Fibroblast of mammary gland (primary cell): ENCODE measurements around the gene TMEM156.

Source experiments
- DNase-seq: peaks from one replicate; pipeline ENCODE4 v3.0.0-alpha.2; 2010; ENCODE audit warnings: low read depth
- H3K4me3 ChIP-seq: 2 replicates; pipeline ENCODE4 v1.5.1; 2011; ENCODE audit warnings: low read depth, mild to moderate bottlenecking, low read length, moderate library complexity; ENCODE audit not compliant: control insufficient read depth
- TF ChIP-seq, protein P1 (sequence below): conservative IDR thresholded peaks from 2 replicates; pipeline ENCODE4 v1.5.1; 2011; ENCODE audit warnings: low read depth, low read length, inconsistent platforms; ENCODE audit not compliant: control insufficient read depth, insufficient read depth

The TMEM156 gene

GRCh38 chr4:39044956-39045826 is 13.0 kb upstream of the TMEM156 start:
- no peak for DNase-seq
- TF ChIP-seq, protein P1, sequence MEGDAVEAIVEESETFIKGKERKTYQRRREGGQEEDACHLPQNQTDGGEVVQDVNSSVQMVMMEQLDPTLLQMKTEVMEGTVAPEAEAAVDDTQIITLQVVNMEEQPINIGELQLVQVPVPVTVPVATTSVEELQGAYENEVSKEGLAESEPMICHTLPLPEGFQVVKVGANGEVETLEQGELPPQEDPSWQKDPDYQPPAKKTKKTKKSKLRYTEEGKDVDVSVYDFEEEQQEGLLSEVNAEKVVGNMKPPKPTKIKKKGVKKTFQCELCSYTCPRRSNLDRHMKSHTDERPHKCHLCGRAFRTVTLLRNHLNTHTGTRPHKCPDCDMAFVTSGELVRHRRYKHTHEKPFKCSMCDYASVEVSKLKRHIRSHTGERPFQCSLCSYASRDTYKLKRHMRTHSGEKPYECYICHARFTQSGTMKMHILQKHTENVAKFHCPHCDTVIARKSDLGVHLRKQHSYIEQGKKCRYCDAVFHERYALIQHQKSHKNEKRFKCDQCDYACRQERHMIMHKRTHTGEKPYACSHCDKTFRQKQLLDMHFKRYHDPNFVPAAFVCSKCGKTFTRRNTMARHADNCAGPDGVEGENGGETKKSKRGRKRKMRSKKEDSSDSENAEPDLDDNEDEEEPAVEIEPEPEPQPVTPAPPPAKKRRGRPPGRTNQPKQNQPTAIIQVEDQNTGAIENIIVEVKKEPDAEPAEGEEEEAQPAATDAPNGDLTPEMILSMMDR: no peak
- H3K4me3 ChIP-seq: peak overlapping the region; percentile 76

DNA sequence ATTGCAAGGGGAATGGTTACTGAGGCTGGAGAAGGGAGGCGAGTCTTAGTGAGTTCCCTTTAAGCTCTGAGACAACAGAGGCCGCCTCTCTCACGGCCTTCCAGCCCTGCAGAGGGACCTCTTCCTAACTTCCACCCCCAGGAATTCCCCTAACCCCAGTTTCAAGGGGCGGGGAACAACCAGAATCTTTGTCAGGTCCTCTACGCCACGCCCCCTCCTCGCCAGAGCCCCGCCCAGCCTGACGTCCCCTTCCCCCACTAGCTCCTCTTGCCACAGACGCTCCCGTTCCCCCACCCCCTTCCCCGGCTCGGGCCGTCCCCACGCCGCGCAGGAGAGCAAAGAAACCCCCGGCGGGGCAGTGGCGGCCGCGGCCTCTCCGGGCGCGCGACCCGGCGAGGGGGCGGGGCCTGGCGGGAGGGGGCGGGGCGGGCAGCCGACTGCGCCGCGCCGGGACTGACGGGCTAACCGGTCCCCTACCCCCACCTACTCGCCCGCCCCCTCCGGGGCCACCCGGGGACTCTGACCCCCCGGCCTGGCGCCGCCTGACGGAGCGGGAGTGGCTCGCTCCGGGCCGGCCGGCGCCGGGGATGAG is 12.3 kb upstream of the TMEM156 start:
- H3K4me3 ChIP-seq: peak overlapping the region; percentile 76
- peak; percentile 77 for DNase-seq
- TF ChIP-seq, protein P1: no peak

DNA sequence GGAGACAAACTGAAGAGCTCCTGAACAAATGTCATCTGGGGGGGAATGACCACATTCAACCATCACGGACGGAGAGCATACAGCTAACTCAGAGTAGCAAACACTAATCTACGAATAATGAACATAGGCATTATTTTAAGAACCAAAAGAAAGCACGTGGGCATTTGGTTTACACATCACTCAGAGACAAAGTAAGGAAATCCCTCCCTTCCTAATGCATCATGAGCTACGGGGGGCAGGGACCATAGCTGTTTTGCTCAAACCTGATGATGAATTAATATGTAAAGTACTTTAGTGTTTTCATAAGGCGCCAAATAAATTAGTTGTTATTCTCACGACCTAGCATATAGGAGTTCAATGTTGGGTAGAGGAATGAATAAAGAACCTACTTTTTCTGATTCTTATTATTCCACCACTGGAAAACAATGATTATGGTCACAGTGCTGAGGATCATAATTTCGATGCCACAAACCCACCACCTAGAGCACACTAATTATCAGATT is 11.7 kb upstream of the TMEM156 start:
- DNase-seq: peak; percentile 33
- H3K4me3 ChIP-seq: peak overlapping the region; percentile 76
- TF ChIP-seq, protein P1: no peak

DNA sequence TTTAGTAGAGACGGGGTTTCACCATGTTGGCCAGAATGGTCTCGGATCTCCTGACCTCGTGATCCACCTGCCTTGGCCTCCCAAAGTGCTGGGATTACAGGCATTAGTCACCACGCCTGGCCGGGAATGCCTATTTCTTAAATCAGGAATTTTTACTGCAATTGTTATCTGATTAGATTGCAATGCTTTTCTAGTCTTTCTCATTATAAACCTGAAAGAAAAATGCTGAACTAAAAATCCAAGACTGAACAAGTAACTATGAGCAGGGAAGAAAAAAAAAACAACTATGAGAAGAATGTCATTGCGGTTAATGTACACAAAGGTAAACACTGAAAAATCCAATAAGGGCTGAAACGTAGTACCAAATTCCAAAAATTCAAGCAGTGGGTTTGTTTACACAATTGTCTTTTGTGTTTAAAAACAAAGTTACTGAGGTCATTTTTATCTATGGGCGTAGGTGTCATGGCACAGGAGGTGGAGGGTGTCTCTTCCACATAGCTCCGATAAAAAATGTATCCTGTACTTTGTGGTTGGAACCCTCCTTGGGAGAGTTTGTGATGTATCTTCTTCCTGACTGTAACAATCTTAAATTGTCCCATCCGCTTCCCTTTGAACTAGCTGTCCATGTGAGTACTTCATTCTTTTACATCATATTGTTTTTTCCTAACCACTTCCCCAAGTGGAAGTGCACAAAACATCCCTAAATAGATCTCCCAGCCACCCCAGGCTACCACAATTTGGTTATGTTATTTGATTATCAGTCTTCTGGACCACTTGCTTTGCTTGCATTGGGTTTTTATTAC is 11.1 kb upstream of the TMEM156 start:
- DNase-seq: no peak
- TF ChIP-seq, protein P1: no peak
- H3K4me3 ChIP-seq: no peak overlapping the region

DNA sequence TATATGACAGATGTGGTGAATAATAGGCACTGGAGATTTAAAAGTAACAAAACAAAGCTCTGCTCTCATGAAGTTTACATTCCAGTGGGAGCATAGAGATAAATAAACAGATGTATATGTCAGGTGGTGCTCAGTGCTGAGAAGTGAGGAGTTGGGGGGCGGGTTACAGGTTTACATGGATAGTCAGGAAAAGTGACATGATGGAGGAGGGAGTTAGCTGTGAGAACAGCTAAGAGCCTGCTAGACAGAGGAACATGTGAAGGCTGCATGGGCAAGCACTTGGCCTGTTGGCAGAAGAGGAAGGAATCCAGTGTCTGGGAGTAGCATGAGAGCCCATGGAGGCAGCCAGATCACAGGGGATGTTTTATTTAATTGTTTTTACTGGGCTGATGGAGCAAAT is 10.2 kb upstream of the TMEM156 start:
- no peak for DNase-seq
- H3K4me3 ChIP-seq: no peak overlapping the region
- TF ChIP-seq, protein P1: no peak

- DNase-seq: no peak
- TF ChIP-seq, protein P1: no peak
These were observed 6.9 kb upstream of the TMEM156 start for GRCh38 chr4:39039108-39039507.

More at GRCh38 chr4:39039108-39039507, 6.9 kb upstream of the TMEM156 start:
- no peak overlapping the region for H3K4me3 ChIP-seq
